GM21723 (cell line): ENCODE results near the gene RGS10.
"Not testable (repeated sequence)": the region's sequence is repeated elsewhere in the genome, so short reads cannot be mapped to it uniquely, and the experiment has no call there.

Experiments
- ATAC-seq: cut with Tn5 transposase; IDR thresholded peaks from one replicate; pipeline ENCODE4 v1.9.1; 2021; ENCODE audit warnings: mild to moderate bottlenecking, moderate library complexity; ENCODE audit not compliant: unreplicated experiment

The RGS10 gene

DNA sequence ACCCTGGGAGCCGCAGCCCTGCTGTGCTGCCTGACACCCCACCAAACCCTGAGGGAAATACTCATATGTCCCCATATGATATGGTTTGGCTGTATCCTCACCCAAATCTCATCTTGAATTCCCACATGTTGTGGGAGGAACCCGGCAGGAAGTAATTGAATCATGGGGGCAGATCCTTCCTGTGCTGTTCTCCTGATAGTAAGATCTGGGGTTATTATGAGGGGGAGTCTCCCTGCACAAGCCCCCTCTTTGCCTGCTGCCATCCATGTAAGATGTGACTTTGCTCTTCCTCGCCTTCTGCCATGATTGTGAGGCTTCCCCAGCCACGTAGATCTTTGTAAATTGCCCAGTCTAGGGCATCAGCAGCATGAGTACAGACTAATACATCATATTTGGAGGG is 68.7 kb downstream of the RGS10 start:
- ATAC-seq: no peak

DNA sequence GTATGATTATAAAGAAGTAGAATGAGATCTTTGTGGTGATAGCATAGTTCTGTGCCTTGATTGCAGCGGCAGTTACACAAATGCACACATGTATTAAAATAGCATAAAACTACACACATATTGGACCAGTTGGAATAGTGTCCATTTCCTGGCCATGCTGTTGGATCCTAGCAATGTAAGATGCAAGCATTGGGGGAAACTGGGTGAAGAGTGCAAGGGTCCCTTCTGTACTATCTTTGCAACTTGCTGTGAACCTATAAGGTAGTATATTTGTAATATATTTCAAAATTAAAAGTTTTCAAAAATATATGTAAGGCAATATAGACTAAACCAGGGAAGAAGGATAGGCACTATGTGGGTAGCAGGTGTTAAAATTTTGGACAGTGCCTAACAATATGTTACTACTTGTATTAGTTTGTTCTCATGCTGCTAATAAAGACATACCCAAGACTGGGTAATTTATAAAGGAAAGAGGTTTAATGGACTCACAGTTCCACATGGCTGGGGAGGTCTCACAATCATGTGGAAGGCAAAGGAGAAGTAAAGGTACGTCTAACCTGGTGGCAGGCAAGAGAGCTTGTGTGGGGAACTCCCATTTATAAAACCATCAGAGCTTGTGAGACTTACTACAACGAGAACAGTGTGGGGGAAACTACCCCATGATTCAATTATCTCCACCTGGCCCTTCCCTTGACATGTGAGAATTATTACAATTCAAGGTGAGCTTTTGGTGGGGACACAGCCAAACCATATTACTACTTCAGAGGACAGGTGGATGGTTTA is 71.4 kb downstream of the RGS10 start:
- no peak for ATAC-seq

DNA sequence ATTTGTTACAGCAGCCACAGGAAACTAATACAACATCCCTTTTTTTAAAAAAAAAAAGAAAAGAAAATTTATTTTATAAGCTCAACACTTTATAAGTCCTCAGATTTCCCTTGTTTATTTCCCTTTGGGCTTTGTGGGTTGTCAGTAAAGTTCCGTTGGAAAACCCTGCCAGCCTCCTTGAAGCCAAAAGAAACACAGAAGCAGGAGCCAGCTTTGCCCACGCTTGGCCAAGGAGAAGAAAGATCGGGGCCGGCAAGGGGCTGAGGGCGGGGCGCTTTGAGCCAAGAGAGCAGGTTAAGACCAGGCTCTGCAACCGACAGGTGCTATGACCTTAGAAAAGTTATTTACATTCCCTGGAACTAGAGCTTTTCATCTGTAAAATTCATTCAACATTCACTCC is 72.7 kb downstream of the RGS10 start:
- ATAC-seq: no peak

GRCh38 chr10:119469325-119469707 is 73.2 kb downstream of the RGS10 start:
- ATAC-seq: no peak

DNA sequence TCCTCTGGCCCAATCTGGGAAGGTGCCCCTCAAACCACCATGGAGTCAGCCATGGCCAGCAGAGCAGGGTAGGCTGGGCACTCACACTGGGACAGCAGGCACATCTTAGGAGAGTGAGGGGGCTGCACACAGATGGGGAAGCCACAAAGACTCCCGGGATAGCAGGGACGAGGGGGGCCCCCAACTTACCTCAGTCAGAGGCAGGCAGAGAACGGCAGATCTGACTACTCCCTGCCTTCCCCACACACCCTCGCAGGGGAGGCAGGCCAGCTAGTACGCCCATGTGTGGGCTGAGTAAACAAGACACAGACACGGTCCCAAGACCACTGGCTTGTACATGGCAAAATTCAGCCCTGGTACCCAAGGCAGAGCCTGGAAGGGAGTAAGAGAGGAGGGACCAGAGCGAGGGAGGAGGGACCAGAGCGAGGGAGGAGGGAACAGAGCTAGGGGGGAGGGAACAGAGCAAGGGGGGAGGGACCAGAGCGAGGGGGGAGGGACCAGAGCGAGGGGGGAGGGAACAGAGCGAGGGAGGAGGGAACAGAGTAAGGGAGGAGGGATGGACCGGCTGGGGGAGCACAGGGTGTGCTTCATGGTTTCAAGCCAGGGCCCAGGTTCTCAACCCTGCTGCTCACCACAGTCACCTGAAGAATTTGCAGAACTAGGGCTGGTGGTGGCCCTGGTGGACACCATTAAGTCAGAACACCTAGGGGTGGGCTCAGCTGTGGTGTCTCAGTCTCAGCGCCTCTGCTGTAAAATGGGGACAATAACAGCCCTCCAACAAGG is 73.8 kb downstream of the RGS10 start:
- no peak for ATAC-seq

GRCh38 chr10:119466655-119467054 is 75.9 kb downstream of the RGS10 start:
- ATAC-seq: peak; percentile 52

GRCh38 chr10:119466076-119466475 is 76.4 kb downstream of the RGS10 start:
- ATAC-seq: no peak

- no peak for ATAC-seq
Observed at GRCh38 chr10:119465085-119465484, 77.4 kb downstream of the RGS10 start.

DNA sequence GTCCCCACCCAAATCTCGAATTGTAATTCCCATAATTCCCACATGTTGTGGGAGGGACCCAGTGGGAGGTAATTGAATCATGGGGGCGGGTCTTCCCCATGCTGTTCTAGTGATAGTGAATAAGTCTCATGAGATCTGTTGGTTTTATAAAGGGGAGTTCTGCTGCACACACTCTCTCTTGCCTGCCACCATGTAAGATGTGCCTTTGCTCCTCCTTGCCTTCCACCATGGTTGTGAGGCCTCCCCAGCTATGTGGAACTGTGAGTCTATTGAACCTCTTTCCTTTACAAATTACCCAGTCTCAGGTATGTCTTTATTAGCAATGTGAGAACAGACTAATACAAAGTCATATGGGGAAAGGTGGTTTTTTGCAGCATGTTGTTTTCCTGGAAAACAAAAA is 79.3 kb downstream of the RGS10 start:
- ATAC-seq: not testable (repeated sequence)

GRCh38 chr10:119462773-119463172 is 79.7 kb downstream of the RGS10 start:
- no peak for ATAC-seq

DNA sequence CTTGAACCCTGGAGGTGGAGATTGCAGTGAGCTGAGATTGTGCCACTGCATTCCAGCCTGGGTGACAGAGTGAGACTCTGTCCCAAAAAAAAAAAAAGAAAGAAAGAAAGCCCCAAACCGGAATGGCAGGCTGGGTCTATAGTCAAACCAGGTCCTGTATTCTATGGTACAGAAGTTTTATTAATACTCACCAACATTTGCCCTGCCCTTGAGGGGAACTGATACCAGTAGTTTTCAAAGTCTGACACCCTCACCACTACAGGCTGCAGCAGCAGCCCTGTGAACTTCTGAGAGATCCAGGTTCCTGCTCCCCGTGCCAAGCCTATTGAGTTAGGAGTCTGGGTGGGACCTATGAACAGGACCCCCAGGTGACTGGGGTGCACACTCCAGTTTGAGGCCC is 80.6 kb downstream of the RGS10 start:
- peak; percentile 73 for ATAC-seq

DNA sequence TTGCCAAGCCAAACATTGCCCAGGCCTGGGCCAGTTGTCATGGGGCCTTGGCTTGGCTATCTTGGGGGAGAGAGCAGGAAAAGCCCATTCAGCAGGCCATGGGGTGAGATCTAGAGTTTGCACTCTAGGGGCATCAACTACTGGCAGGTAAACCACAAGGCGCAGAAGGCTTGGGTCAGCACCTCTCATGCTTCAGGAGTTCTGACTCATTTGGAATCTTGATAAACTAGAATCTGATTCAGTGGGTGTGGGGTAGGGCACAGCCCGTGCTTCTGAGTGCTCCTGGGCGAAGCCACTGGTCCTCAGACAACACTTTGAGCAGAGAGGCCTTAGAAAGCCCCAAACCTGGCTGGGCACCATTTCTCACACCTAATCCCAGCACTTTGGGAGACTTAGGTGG is 81.1 kb downstream of the RGS10 start:
- no peak for ATAC-seq

DNA sequence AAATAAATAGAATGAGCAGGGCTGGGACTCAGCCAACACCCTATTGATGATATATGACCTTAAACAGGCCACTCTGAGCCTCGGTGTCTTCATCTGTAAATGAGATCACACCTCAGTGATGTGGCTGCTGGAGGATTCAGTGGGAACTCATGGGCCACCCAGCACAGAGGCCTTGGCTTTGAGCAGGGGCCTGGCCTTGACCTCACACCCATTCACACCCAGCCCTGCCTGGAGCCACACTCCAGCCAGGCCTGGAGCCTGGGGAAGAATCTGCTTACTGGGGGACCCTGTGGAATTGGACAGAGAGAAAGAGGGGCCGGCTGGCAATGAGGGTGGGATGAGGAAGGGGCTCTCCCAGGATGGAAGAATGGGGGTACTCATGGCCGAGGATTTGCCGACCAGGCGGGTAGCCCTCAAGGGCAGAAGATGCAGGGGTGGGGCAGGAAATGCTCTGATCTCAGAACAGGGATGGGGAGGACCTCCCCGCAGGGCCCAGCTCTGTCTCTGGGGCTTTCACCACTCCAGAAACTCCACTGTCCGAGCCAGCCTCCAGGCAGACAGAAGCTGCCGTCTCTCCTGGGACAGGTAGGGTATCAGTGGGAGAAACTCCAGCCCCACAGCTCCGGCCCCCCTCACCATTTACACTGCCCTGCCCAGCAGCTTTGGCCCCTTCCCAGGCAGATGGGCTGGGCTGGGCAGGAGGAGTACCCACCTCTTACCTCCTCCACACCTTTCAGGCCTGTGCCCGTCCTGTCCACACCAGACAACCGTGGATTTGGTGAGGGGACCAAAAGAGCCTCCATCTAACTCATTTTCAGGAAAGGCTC is 81.9 kb downstream of the RGS10 start:
- no peak for ATAC-seq

GRCh38 chr10:119459681-119460340 is 82.7 kb downstream of the RGS10 start:
- no peak for ATAC-seq

GRCh38 chr10:119457966-119458766 is 84.4 kb downstream of the RGS10 start:
- ATAC-seq: no peak

DNA sequence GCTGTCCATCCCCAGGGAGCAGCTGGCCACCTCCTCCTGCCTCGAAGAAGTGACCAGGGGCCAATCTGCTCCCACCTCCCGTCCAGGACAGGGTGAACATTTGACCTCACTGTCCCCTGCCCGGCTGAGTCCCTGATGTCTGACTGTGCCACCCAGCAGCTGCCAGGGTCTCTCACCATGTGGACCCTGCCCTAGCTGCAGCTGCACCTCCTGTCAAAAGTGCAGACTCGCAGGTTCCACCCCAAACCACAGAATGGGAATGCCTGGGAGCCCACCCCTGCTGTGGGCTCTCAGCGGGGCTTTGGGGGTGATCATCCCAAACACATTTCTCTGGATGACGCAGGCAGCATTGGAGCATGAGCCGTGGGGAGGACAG is 86.1 kb downstream of the RGS10 start:
- ATAC-seq: no peak

DNA sequence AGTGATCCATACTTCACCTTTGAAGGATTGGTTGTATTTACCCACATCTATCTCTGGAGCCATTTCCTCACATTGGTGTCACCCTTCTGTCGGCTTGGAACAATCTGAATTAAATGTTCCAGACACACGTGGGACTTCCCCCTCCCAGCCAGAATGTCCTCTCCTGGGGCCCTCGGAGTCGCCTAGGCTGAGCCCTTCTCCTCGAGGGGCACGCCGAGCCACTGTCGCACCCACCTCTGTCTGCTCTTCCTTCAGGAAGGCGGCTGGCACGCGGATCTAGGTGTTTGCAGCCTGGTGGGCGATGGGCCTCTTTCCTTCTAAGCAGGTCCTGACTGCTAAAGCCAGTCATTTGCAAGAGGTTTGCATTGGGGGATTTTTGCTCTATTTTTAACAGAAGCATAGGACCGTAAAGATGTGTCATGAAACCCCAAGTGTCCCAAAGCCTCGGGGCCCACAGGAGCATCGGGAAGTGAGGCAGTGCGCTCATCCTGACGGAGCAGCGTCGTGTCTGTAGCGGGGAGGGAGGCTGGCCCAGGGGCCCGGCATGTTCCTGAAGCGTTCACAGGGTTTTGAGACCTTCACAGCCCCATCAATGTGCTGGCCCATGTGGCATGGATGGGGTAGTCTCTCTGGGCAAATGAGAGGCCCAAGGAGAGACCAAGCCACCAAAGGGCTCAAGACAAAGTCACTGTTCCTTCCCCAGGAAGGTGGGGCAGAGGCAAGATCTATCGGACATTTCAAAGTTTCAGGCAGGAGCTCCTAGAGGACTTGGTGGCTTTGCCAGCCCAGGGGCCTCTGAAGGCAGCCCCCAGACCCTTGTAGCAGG is 86.7 kb downstream of the RGS10 start:
- no peak for ATAC-seq

GRCh38 chr10:119454990-119455389 is 87.5 kb downstream of the RGS10 start:
- ATAC-seq: no peak

DNA sequence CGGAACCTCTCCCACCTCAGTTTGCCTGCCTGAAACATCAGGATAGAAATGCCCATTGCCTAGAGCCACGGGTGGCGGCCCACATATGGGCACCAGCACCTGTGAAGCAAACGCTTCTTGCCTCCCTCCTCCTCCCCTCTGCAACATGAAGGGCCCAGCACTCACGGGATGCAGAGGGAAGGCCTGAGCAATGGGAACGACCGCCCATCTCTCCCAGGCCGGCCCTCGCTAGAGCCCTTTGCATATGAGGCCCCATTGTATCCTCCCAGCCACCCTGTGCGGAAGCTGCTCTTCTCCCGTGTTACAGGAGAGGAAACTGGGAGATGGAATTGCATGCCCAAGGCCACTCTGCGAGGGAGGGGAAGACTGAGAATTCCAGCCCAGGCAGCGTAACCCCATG is 88.2 kb downstream of the RGS10 start:
- no peak for ATAC-seq
